Keratinocyte (primary cell): ENCODE measurements around the gene NLRP12. TPM values are rescaled to one million over a fixed set of nuclear protein-coding genes. Genes with fewer than 3 reads are reported as not detected.

Source experiments
- DNase-seq: peaks from one replicate; pipeline ENCODE4 v3.0.0-alpha.2; 2011; ENCODE audit warnings: low read depth, missing footprints, low spot score
- FAIRE-seq: peaks from 2 replicates; lab custom pipeline; 2011; peaks lifted over from hg19 to GRCh38; lab: Jason Lieb, UNC
- H2AFZ ChIP-seq: 2 replicates; pipeline ENCODE4 v1.6.0; 2012; ENCODE audit warnings: low read length, control low read depth, inconsistent platforms; ENCODE audit not compliant: control insufficient read depth
- H3K27ac ChIP-seq: 2 replicates; pipeline ENCODE4 v1.5.1; 2011; ENCODE audit warnings: low read length; ENCODE audit not compliant: control insufficient read depth, insufficient read depth
- H3K27me3 ChIP-seq: 3 replicates; pipeline ENCODE4 v1.6.0; 2011; ENCODE audit warnings: low read length; ENCODE audit not compliant: control insufficient read depth, insufficient read depth; ENCODE audit errors: extremely low read depth
- H3K36me3 ChIP-seq, 2 experiments: 2 replicates in 1 of 2; 3 replicates in 1 of 2; pipeline ENCODE4 v1.5.1; 2011; ENCODE audit warnings: low read length in 2 of 2, mild to moderate bottlenecking in 1 of 2; ENCODE audit not compliant: control insufficient read depth in 2 of 2, insufficient read depth in 2 of 2; ENCODE audit errors: extremely low read depth in 1 of 2
- H3K4me1 ChIP-seq: 3 replicates; pipeline ENCODE4 v1.5.1; 2011; ENCODE audit warnings: low read length; ENCODE audit not compliant: control insufficient read depth, insufficient read depth; ENCODE audit errors: extremely low read depth
- H3K4me2 ChIP-seq: 3 replicates; pipeline ENCODE4 v1.6.0; 2011; ENCODE audit warnings: low read depth, low read length; ENCODE audit not compliant: control insufficient read depth, insufficient read depth; ENCODE audit errors: extremely low read depth
- H3K4me3 ChIP-seq, 3 experiments: fragments of 200-600 bp in 1 of 3; sonication (generic) in 1 of 3; 2 replicates in 2 of 3; 3 replicates in 1 of 3; pipeline ENCODE4 v1.5.1; 2011 to 2016; ENCODE audit warnings: low read length in 3 of 3, mild to moderate bottlenecking in 3 of 3, control low read depth in 2 of 3, inconsistent platforms in 1 of 3, low read depth in 1 of 3, mixed read lengths in 1 of 3, mixed run types in 1 of 3, moderate library complexity in 1 of 3; ENCODE audit not compliant: control insufficient read depth in 2 of 3, insufficient read depth in 2 of 3; ENCODE audit errors: extremely low read depth in 1 of 3
- H3K79me2 ChIP-seq: 2 replicates; pipeline ENCODE4 v1.6.0; 2012; ENCODE audit warnings: low read length; ENCODE audit not compliant: control insufficient read depth, insufficient read depth
- H3K9ac ChIP-seq: 3 replicates; pipeline ENCODE4 v1.6.0; 2011; ENCODE audit warnings: low read length; ENCODE audit not compliant: control insufficient read depth, insufficient read depth; ENCODE audit errors: extremely low read depth
- H3K9me1 ChIP-seq: 3 replicates; pipeline ENCODE4 v1.6.0; 2011; ENCODE audit warnings: low read length; ENCODE audit not compliant: control insufficient read depth, insufficient read depth; ENCODE audit errors: extremely low read depth
- H3K9me3 ChIP-seq: 2 replicates; pipeline ENCODE4 v1.5.1; 2012; ENCODE audit warnings: low read depth, low read length; ENCODE audit not compliant: control insufficient read depth
- H4K20me1 ChIP-seq: 3 replicates; pipeline ENCODE4 v1.6.0; 2011; ENCODE audit warnings: low read length; ENCODE audit not compliant: control insufficient read depth, insufficient read depth; ENCODE audit errors: extremely low read depth
- CTCF ChIP-seq, 3 experiments: IDR thresholded peaks in 1 of 3; conservative IDR thresholded peaks in 1 of 3; optimal IDR thresholded peaks in 1 of 3; 2 replicates in 2 of 3; 3 replicates in 1 of 3; pipeline versions ENCODE3 to v1.5.1; 2011; ENCODE audit warnings: low read length in 3 of 3, mild to moderate bottlenecking in 3 of 3, moderate library complexity in 2 of 3, control low read depth in 1 of 3, inconsistent platforms in 1 of 3; ENCODE audit not compliant: insufficient read depth in 2 of 3; ENCODE audit errors: extremely low read depth in 1 of 3
- EZH2 ChIP-seq: IDR thresholded peaks from one replicate; pipeline ENCODE4 v1.6.1; 2012; ENCODE audit warnings: inconsistent platforms, mild to moderate bottlenecking, low read length, moderate library complexity
- dilution Hi-C: fragments of 300-500 bp; cut with MboI; formaldehyde crosslinking; loops from one replicate; pipeline ENCODE4 v1.7.0; 2020; ENCODE audit warnings: low sequenced_read_pairs; ENCODE audit not compliant: extremely low pct_ligation_motif_present
- polyA plus RNA-seq, 5 experiments: library from polyadenylated mRNA; depleted of rRNA in 3 of 5; stranded (reverse) in 3 of 5; stranded (forward) in 1 of 5; unstranded in 1 of 5; fragments of >200 nt; gene quantifications; 1 replicate in 1 of 5; 2 replicates in 3 of 5; 3 replicates in 1 of 5; pipeline versions ENCODE4 v1.2.1 to v1.2.3, GENCODE V29; 2011 to 2012; ENCODE audit warnings: missing spikeins in 2 of 5, low read depth in 1 of 5, low replicate concordance in 1 of 5

Gene NLRP12
- polyA plus RNA-seq, 1 donor (not counting 4 experiments of a cell fraction or from before 2014, with no cell fraction given) = not detected

- no peak overlapping the region for H3K9ac ChIP-seq
- FAIRE-seq (peak; percentile 66), DNase-seq (no peak)
- H2AFZ ChIP-seq = no peak overlapping the region
- no peaks in the 10 kb centered on the region for H3K79me2 ChIP-seq
- no peak overlapping the region for H3K4me3 ChIP-seq
- H3K27ac ChIP-seq = no peak overlapping the region
- no peaks in the 10 kb centered on the region for H3K9me1 ChIP-seq
- H3K9me3 ChIP-seq = peaks cover 2% of the 10 kb centered on the region
- no peaks in the 10 kb centered on the region for H3K4me1 ChIP-seq
- dilution Hi-C loops = no loop called here
- no peak overlapping the region for H3K4me2 ChIP-seq
- H4K20me1 ChIP-seq = no peaks in the 10 kb centered on the region
- no peaks in the 10 kb centered on the region for H3K27me3 ChIP-seq
- peak; percentile 32 to 70 (median 64) for TF ChIP-seq CTCF (optimal IDR thresholded peaks at IDR 0.05 in 1 of 3, IDR thresholded peaks at IDR 0.05 in 1 of 3, conservative IDR thresholded peaks at IDR 0.05 in 1 of 3; ENCODE audit: extremely low read depth in 1 of 3, insufficient read depth in 2 of 3, low read length in 3 of 3)
- TF ChIP-seq EZH2 = no peak
- no peaks in the 10 kb centered on the region for H3K36me3 ChIP-seq
These were observed 15.4 kb downstream of the NLRP12 start for GRCh38 chr19:53808710-53809125.

GRCh38 chr19:53801257-53801656 is 22.9 kb downstream of the NLRP12 start:
- Histone ChIP-seq H3K36me3 (no peaks in the 10 kb centered on the region), H3K79me2 (no peaks in the 10 kb centered on the region), H3K4me3 (no peak overlapping the region), H3K9me1 (no peaks in the 10 kb centered on the region), H4K20me1 (no peaks in the 10 kb centered on the region), H3K9ac (no peak overlapping the region), H3K4me2 (no peak overlapping the region), H3K27ac (no peak overlapping the region), H3K4me1 (no peaks in the 10 kb centered on the region), H3K27me3 (no peaks in the 10 kb centered on the region), H2AFZ (no peak overlapping the region), H3K9me3 (peaks cover 2% of the 10 kb centered on the region)
- FAIRE-seq = no peak
- DNase-seq = no peak
- dilution Hi-C loops = no loop called here
- TF ChIP-seq EZH2 = no peak
- TF ChIP-seq CTCF (optimal IDR thresholded peaks at IDR 0.05 in 1 of 3, IDR thresholded peaks at IDR 0.05 in 1 of 3, conservative IDR thresholded peaks at IDR 0.05 in 1 of 3; ENCODE audit: extremely low read depth in 1 of 3, insufficient read depth in 2 of 3, low read length in 3 of 3) = no peak
